Endodermal cell (in vitro differentiated cells): ENCODE results near the gene TRIM40. TPM values are rescaled to one million over a fixed set of nuclear protein-coding genes. Genes with fewer than 3 reads are reported as not detected.
"Not testable (repeated sequence)": the region's sequence is repeated elsewhere in the genome, so short reads cannot be mapped to it uniquely, and the experiment has no call there.

Source experiments
- DNase-seq: peaks from one replicate; pipeline ENCODE4 v3.0.0-alpha.2; 2017
- H3K27ac ChIP-seq: 2 replicates; pipeline ENCODE4 v1.5.1; 2013; ENCODE audit warnings: mild to moderate bottlenecking, low read depth, low read length, moderate library complexity
- H3K27me3 ChIP-seq: 2 replicates; pipeline ENCODE4 v1.6.1; 2013; ENCODE audit warnings: mild to moderate bottlenecking, low read length, moderate library complexity; ENCODE audit not compliant: insufficient read depth, control insufficient read depth, poor library complexity, severe bottlenecking
- H3K36me3 ChIP-seq: 2 replicates; pipeline ENCODE4 v1.7.0; 2013; ENCODE audit warnings: mild to moderate bottlenecking, low read length, moderate library complexity; ENCODE audit not compliant: control insufficient read depth, insufficient read depth
- H3K4me1 ChIP-seq: one replicate; pipeline ENCODE4 v1.7.0; 2013; ENCODE audit warnings: low read length; ENCODE audit not compliant: control insufficient read depth, insufficient read depth
- H3K4me3 ChIP-seq: 2 replicates; pipeline ENCODE4 v1.5.1; 2013; ENCODE audit warnings: mild to moderate bottlenecking, low read length, moderate library complexity
- H3K9ac ChIP-seq: 2 replicates; pipeline ENCODE4 v1.6.1; 2013; ENCODE audit warnings: mild to moderate bottlenecking, low read length, moderate library complexity; ENCODE audit not compliant: poor library complexity, severe bottlenecking; ENCODE audit errors: extremely low read depth
- H3K9me3 ChIP-seq: 2 replicates; pipeline ENCODE4 v1.6.1; 2013; ENCODE audit warnings: mild to moderate bottlenecking, low read length, moderate library complexity; ENCODE audit not compliant: control insufficient read depth
- H3K27ac Mint-ChIP-seq: 2 replicates; pipeline ENCODE4 v1.8.0; 2020; ENCODE audit warnings: mixed read lengths
- H3K27me3 Mint-ChIP-seq: 2 replicates; pipeline ENCODE4 v1.8.0; 2021; ENCODE audit warnings: mild to moderate bottlenecking, mixed read lengths; ENCODE audit not compliant: insufficient read depth
- H3K36me3 Mint-ChIP-seq: 2 replicates; pipeline ENCODE4 v1.8.0; 2020; ENCODE audit warnings: low read depth, mixed read lengths
- H3K4me1 Mint-ChIP-seq: 2 replicates; pipeline ENCODE4 v1.8.0; 2020; ENCODE audit warnings: mixed read lengths
- H3K4me3 Mint-ChIP-seq: 2 replicates; pipeline ENCODE4 v1.8.0; 2020; ENCODE audit warnings: mild to moderate bottlenecking, moderate library complexity, mixed read lengths
- H3K9me3 Mint-ChIP-seq: 2 replicates; pipeline ENCODE4 v1.8.0; 2020; ENCODE audit warnings: mild to moderate bottlenecking, mixed read lengths
- WGBS, 2 experiments: methylation state at CpG; one replicate each; pipeline versions ENCODE4 v1.1.5 to v1.1.7; 2013; ENCODE audit warnings: missing lambda C conversion rate in 2 of 2, mixed read lengths in 1 of 2; ENCODE audit not compliant: insufficient coverage in 1 of 2, insufficient read length in 1 of 2; 5-methylcytosine and 5-hydroxymethylcytosine counted together
- total RNA-seq, 2 donors: library from RNA; stranded (reverse); fragmentation: NEBNext Ultra II Directional in 1 of 2; extraction: Animal tissue kit (Norgen Biotek cat#: 25700) in 1 of 2; gene quantifications; 2 replicates in 1 of 2; 3 replicates in 1 of 2; pipeline ENCODE4 v1.2.1, GENCODE V29; 2021
- TF ChIP-seq, protein P1 (sequence below): fragments of 200-600 bp; sonication (generic); conservative IDR thresholded peaks from 2 replicates; pipeline ENCODE4 v1.5.0; 2021; ENCODE audit warnings: antibody characterized with exemption, mild to moderate bottlenecking

The TRIM40 gene
- total RNA-seq, 2 donors from 2014 or later: not detected

DNA sequence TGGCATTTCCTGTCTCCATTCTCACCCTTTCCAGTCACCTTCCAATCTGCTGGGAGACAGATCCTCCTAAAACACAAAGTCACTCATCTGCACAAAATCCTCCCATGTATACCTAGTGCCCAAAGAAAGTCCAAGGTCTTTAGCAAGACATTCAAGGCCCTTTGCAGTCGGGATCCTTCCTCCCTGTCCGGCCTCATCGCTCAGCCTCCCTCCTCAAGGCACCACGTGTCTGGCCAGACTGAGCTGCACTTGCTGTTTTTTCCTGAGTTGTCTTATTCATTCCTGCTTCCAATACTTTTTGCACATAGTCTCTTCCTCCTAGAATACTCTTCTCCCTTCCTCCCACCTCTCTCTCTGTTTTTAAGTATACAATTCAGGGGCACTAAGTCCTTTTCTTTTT lies 28.8 kb downstream of the TRIM40 start:
- no peaks in the 10 kb centered on the region for H3K36me3 Mint-ChIP-seq
- no peak overlapping the region for H3K4me3 Mint-ChIP-seq
- DNase-seq: no peak
- H3K27ac Mint-ChIP-seq: no peak overlapping the region
- no peaks in the 10 kb centered on the region for H3K4me1 Mint-ChIP-seq
- H3K9me3 Mint-ChIP-seq: no peaks in the 10 kb centered on the region
- peaks cover 28% of the 10 kb centered on the region for H3K27me3 ChIP-seq
- H3K36me3 ChIP-seq: no peaks in the 10 kb centered on the region
- H3K27ac ChIP-seq: no peak overlapping the region
- WGBS, 2 experiments: 91 to 93% methylated on average over 4 of the region's 4 CpGs
- TF ChIP-seq, protein P1, sequence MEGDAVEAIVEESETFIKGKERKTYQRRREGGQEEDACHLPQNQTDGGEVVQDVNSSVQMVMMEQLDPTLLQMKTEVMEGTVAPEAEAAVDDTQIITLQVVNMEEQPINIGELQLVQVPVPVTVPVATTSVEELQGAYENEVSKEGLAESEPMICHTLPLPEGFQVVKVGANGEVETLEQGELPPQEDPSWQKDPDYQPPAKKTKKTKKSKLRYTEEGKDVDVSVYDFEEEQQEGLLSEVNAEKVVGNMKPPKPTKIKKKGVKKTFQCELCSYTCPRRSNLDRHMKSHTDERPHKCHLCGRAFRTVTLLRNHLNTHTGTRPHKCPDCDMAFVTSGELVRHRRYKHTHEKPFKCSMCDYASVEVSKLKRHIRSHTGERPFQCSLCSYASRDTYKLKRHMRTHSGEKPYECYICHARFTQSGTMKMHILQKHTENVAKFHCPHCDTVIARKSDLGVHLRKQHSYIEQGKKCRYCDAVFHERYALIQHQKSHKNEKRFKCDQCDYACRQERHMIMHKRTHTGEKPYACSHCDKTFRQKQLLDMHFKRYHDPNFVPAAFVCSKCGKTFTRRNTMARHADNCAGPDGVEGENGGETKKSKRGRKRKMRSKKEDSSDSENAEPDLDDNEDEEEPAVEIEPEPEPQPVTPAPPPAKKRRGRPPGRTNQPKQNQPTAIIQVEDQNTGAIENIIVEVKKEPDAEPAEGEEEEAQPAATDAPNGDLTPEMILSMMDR: no peak
- no peaks in the 10 kb centered on the region for H3K4me1 ChIP-seq
- H3K4me3 ChIP-seq: no peak overlapping the region
- H3K9ac ChIP-seq: no peak overlapping the region
- H3K9me3 ChIP-seq: no peaks in the 10 kb centered on the region
- H3K27me3 Mint-ChIP-seq: peaks cover 62% of the 10 kb centered on the region

DNA sequence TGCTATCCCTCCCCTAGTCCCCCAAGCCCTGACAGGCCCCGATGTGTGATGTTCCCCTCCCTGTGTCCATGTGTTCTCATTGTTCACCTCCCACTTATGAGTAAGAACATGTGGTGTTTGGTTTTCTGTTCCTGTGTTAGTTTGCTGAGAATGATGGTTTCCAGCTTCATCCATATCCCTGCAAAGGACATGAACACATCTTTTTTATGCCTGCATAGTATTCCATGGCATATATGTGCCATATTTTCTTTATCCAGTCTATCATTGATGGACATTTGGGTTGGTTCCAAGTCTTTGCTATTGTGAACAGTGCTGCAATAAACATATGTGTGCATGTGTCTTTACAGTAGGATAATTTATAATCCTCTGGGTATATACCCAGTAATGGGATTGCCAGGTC lies 29.3 kb downstream of the TRIM40 start:
- H3K4me3 Mint-ChIP-seq, H3K27ac ChIP-seq, H3K4me1 Mint-ChIP-seq, H3K36me3 ChIP-seq, H3K4me3 ChIP-seq, H3K27ac Mint-ChIP-seq, H3K9me3 Mint-ChIP-seq, H3K4me1 ChIP-seq, H3K9me3 ChIP-seq, H3K9ac ChIP-seq, DNase-seq, H3K36me3 Mint-ChIP-seq: not testable (repeated sequence)
- H3K27me3 ChIP-seq: peaks cover 29% of the 10 kb centered on the region
- WGBS, 2 experiments: no CpG with 5 or more reads among the region's 1 CpG
- peaks cover 59% of the 10 kb centered on the region for H3K27me3 Mint-ChIP-seq

DNA sequence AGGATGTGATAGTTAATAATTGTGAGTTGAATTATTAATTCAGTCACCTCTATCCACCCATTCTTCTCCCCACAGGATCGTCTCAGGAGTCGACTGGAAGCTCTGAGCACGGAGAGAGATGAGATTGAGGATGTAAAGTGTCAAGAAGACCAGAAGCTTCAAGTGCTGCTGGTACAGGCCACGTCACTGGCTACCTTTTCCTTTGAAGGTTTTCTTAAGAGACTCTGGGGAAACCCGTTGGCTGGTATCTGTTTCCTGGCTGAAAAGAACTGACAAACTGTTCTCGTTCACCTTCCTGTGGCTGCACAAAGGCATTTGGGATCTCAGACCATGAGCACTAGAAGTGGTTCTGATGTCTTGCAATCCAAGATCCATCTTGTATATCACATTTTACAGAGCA lies 31.2 kb downstream of the TRIM40 start:
- Histone ChIP-seq H3K36me3 (no peaks in the 10 kb centered on the region), H3K4me1 (no peaks in the 10 kb centered on the region), H3K27ac (no peak overlapping the region), H3K27me3 (peaks cover 48% of the 10 kb centered on the region), H3K9me3 (no peaks in the 10 kb centered on the region), H3K4me3 (no peak overlapping the region), H3K9ac (no peak overlapping the region)
- Mint-ChIP-seq H3K4me3 (no peak overlapping the region), H3K27me3 (peaks cover 75% of the 10 kb centered on the region), H3K36me3 (no peaks in the 10 kb centered on the region), H3K27ac (no peak overlapping the region), H3K4me1 (no peaks in the 10 kb centered on the region), H3K9me3 (no peaks in the 10 kb centered on the region)
- DNase-seq: no peak
- TF ChIP-seq, protein P1: no peak
- 82 to 89% methylated on average over 3 to 6 of the region's 6 CpGs for WGBS, 2 experiments

DNA sequence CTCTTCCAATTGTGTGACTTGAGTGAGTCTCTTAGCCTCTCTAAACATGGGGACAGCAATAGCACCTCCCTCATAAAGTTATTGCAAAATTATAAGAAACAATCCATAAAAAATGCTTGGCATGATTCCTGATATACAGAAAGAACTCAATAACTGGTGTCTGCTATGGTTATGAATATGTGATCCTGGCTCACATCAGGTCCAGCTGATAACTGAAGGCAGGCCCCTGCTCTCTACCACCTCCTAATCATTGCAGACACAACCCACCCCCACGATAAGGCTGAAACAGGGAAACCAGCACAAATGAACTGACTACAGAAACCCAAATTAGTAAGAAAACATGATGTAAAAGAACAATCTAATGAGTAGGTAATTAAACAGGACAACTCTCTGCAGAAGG lies 32.8 kb downstream of the TRIM40 start:
- Histone ChIP-seq H3K4me3 (no peak overlapping the region), H3K4me1 (no peaks in the 10 kb centered on the region), H3K27me3 (peaks cover 60% of the 10 kb centered on the region), H3K9me3 (no peaks in the 10 kb centered on the region), H3K9ac (no peak overlapping the region), H3K27ac (no peak overlapping the region), H3K36me3 (no peaks in the 10 kb centered on the region)
- Mint-ChIP-seq H3K4me1 (no peaks in the 10 kb centered on the region), H3K36me3 (no peaks in the 10 kb centered on the region), H3K27ac (no peak overlapping the region), H3K9me3 (no peaks in the 10 kb centered on the region), H3K27me3 (peaks cover 87% of the 10 kb centered on the region), H3K4me3 (no peak overlapping the region)
- TF ChIP-seq, protein P1: no peak
- no peak for DNase-seq
- WGBS, 2 experiments: 71% methylated on average over 1 of the region's 1 CpG; no CpG with 5 or more reads in 1 of the 2 experiments
